ENCODE results near the gene FAM47E. TPM values are rescaled to one million over a fixed set of nuclear protein-coding genes. Genes with fewer than 3 reads are reported as not detected.

FAM47E gene
- polyA plus RNA-seq, 1 donor from 2014 or later: 3.7 TPM

DNA sequence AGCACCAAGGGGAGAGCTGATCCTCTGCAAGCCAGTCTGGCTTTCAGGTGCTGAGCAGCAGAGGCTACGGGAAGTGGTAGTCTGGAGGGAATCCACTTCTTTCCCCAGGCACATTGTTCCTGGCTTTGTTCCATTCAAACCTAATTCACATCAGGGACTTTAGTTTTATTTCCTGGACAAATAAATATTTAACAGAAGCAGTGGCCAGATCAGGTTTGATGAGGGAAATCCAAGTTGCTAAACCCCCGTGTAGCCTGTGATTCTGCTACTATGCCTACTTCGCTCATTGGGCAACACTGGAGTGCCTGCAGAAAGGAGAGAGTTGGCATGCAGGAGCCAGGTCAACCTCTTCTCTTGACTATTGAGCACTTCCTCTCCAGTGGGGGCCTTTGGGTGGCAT lies 41.2 kb downstream of the FAM47E start:
- H3K27me3 ChIP-seq (ENCODE audit: insufficient read depth, low read depth, low read length): no peaks in the 10 kb centered on the region
- H4K20me1 ChIP-seq (ENCODE audit: insufficient read depth): no peaks in the 10 kb centered on the region
- no peak overlapping the region for H3K4me2 ChIP-seq (ENCODE audit: low read length)
- no peaks in the 10 kb centered on the region for H3K36me3 ChIP-seq (ENCODE audit: insufficient read depth, low read length)
- H3K27ac ChIP-seq (ENCODE audit: low read length): no peak overlapping the region
- no peaks in the 10 kb centered on the region for H3K9me2 ChIP-seq (ENCODE audit: insufficient read depth, low read length)
- H3K79me2 ChIP-seq (replicated peaks; ENCODE audit: insufficient read depth, low read length): no peaks in the 10 kb centered on the region
- H3F3A ChIP-seq (ENCODE audit: insufficient read depth, low read length, poor library complexity, severe bottlenecking): no peaks in the 10 kb centered on the region
- no peak overlapping the region for H3K9ac ChIP-seq (ENCODE audit: low read length)
- H2AFZ ChIP-seq (ENCODE audit: low read depth, low read length): no peak overlapping the region
- H3K9me3 ChIP-seq (ENCODE audit: low read length): no peaks in the 10 kb centered on the region
- H3K4me3 ChIP-seq (ENCODE audit: low read length): no peak overlapping the region
- no peak for TF ChIP-seq TAF1 (IDR thresholded peaks at IDR 0.05; ENCODE audit: low read depth)
- no peak for TF ChIP-seq RAD21 (conservative IDR thresholded peaks at IDR 0.05)
- TF ChIP-seq EZH2 (IDR thresholded peaks at IDR 0.05; ENCODE audit: borderline replicate concordance, insufficient read depth, low read length, poor library complexity, severe bottlenecking): no peak
- no peak for TF ChIP-seq POLR2AphosphoS5 (IDR thresholded peaks at IDR 0.05)
- no peak for TF ChIP-seq MXI1 (conservative IDR thresholded peaks at IDR 0.05; ENCODE audit: poor library complexity, severe bottlenecking)
- no peak for TF ChIP-seq EP300 (conservative IDR thresholded peaks at IDR 0.05; ENCODE audit: poor library complexity, severe bottlenecking)
- TF ChIP-seq, protein P1, sequence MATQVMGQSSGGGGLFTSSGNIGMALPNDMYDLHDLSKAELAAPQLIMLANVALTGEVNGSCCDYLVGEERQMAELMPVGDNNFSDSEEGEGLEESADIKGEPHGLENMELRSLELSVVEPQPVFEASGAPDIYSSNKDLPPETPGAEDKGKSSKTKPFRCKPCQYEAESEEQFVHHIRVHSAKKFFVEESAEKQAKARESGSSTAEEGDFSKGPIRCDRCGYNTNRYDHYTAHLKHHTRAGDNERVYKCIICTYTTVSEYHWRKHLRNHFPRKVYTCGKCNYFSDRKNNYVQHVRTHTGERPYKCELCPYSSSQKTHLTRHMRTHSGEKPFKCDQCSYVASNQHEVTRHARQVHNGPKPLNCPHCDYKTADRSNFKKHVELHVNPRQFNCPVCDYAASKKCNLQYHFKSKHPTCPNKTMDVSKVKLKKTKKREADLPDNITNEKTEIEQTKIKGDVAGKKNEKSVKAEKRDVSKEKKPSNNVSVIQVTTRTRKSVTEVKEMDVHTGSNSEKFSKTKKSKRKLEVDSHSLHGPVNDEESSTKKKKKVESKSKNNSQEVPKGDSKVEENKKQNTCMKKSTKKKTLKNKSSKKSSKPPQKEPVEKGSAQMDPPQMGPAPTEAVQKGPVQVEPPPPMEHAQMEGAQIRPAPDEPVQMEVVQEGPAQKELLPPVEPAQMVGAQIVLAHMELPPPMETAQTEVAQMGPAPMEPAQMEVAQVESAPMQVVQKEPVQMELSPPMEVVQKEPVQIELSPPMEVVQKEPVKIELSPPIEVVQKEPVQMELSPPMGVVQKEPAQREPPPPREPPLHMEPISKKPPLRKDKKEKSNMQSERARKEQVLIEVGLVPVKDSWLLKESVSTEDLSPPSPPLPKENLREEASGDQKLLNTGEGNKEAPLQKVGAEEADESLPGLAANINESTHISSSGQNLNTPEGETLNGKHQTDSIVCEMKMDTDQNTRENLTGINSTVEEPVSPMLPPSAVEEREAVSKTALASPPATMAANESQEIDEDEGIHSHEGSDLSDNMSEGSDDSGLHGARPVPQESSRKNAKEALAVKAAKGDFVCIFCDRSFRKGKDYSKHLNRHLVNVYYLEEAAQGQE (IDR thresholded peaks at IDR 0.05; ENCODE audit: borderline replicate concordance): no peak
- TF ChIP-seq, protein P2, sequence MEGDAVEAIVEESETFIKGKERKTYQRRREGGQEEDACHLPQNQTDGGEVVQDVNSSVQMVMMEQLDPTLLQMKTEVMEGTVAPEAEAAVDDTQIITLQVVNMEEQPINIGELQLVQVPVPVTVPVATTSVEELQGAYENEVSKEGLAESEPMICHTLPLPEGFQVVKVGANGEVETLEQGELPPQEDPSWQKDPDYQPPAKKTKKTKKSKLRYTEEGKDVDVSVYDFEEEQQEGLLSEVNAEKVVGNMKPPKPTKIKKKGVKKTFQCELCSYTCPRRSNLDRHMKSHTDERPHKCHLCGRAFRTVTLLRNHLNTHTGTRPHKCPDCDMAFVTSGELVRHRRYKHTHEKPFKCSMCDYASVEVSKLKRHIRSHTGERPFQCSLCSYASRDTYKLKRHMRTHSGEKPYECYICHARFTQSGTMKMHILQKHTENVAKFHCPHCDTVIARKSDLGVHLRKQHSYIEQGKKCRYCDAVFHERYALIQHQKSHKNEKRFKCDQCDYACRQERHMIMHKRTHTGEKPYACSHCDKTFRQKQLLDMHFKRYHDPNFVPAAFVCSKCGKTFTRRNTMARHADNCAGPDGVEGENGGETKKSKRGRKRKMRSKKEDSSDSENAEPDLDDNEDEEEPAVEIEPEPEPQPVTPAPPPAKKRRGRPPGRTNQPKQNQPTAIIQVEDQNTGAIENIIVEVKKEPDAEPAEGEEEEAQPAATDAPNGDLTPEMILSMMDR (IDR thresholded peaks at IDR 0.05; ENCODE audit: poor library complexity, severe bottlenecking): no peak
- TF ChIP-seq SMC3 (conservative IDR thresholded peaks at IDR 0.05; ENCODE audit: poor library complexity): no peak

DNA sequence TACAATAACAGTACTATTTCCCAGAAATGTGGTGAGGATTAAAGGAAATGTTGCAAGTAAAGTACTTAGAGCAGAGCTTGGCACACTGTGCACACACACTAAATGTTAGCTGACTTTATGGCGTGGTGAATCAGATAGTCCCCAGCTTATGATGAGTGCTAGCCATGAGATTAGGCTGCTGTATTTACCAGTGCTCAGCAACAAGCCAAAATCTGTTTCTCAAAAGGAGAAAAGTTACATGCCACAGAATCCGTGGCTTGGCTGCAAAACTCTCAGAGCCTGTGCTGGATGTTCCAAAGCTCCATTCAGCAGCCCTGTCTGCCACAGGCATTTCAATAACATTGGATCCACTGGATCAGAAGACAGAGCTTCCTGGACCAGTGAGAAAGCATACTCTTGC lies 42.3 kb downstream of the FAM47E start:
- Histone ChIP-seq H3K79me2 (replicated peaks; ENCODE audit: insufficient read depth, low read length) (no peaks in the 10 kb centered on the region), H3K4me2 (ENCODE audit: low read length) (no peak overlapping the region), H3K9me3 (ENCODE audit: low read length) (no peaks in the 10 kb centered on the region), H3K27me3 (ENCODE audit: insufficient read depth, low read depth, low read length) (no peaks in the 10 kb centered on the region), H4K20me1 (ENCODE audit: insufficient read depth) (no peaks in the 10 kb centered on the region), H3K36me3 (ENCODE audit: insufficient read depth, low read length) (no peaks in the 10 kb centered on the region), H3K9ac (ENCODE audit: low read length) (no peak overlapping the region), H3F3A (ENCODE audit: insufficient read depth, low read length, poor library complexity, severe bottlenecking) (no peaks in the 10 kb centered on the region), H3K4me3 (ENCODE audit: low read length) (no peak overlapping the region), H3K27ac (ENCODE audit: low read length) (no peak overlapping the region), H3K9me2 (ENCODE audit: insufficient read depth, low read length) (no peaks in the 10 kb centered on the region), H2AFZ (ENCODE audit: low read depth, low read length) (no peak overlapping the region)
- TF ChIP-seq EZH2 (IDR thresholded peaks at IDR 0.05; ENCODE audit: borderline replicate concordance, insufficient read depth, low read length, poor library complexity, severe bottlenecking): no peak

All from neural cell (in vitro differentiated cells).